ENCODE results near the gene R3HDM2.
A peak's percentile ranks its signal among the peaks of the same experiment; 100 is the strongest.

GRCh38 chr12:57248934-57249742 lies 181.7 kb downstream of the R3HDM2 start:
- TF ChIP-seq, protein P1, sequence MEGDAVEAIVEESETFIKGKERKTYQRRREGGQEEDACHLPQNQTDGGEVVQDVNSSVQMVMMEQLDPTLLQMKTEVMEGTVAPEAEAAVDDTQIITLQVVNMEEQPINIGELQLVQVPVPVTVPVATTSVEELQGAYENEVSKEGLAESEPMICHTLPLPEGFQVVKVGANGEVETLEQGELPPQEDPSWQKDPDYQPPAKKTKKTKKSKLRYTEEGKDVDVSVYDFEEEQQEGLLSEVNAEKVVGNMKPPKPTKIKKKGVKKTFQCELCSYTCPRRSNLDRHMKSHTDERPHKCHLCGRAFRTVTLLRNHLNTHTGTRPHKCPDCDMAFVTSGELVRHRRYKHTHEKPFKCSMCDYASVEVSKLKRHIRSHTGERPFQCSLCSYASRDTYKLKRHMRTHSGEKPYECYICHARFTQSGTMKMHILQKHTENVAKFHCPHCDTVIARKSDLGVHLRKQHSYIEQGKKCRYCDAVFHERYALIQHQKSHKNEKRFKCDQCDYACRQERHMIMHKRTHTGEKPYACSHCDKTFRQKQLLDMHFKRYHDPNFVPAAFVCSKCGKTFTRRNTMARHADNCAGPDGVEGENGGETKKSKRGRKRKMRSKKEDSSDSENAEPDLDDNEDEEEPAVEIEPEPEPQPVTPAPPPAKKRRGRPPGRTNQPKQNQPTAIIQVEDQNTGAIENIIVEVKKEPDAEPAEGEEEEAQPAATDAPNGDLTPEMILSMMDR (conservative IDR thresholded peaks at IDR 0.05; ENCODE audit: low read length): peak; percentile 45
- no peak for TF ChIP-seq EZH2phosphoT487 (IDR thresholded peaks at IDR 0.05; ENCODE audit: borderline replicate concordance)
